Nucleus accumbens (tissue), 56 donors: ENCODE results near the gene TSPAN1.

Experiments used
- DNase-seq, 56 donors: peaks; one replicate each; lab custom pipeline; 2025; lab: John Stamatoyannopoulos, UW

TSPAN1 gene

DNA sequence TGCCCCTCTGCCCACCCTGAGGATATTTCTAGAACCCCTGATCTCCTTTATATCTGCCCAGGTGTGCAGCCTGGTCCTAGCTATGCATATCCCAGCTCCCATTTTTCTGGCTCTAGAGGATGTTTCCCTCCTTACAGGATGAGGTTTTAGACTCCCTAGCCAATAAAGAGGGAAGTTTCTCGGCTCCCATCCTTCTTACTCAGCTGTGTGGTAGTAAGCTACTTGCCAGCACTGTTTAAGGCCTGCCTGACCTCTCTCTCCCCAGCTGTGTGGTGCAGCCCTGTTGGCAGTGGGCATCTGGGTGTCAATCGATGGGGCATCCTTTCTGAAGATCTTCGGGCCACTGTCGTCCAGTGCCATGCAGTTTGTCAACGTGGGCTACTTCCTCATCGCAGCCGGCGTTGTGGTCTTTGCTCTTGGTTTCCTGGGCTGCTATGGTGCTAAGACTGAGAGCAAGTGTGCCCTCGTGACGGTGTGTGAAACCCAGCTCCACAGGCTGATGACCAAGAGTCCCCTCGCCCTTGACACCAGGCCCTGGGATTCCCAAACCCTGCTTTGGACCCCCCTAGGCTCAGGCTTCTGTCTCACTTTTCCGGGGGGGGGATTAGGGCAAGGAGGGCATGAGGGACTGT lies 9.2 kb downstream of the TSPAN1 start:
- peak in 1 of 56 donors; percentile 7 for DNase-seq

DNA sequence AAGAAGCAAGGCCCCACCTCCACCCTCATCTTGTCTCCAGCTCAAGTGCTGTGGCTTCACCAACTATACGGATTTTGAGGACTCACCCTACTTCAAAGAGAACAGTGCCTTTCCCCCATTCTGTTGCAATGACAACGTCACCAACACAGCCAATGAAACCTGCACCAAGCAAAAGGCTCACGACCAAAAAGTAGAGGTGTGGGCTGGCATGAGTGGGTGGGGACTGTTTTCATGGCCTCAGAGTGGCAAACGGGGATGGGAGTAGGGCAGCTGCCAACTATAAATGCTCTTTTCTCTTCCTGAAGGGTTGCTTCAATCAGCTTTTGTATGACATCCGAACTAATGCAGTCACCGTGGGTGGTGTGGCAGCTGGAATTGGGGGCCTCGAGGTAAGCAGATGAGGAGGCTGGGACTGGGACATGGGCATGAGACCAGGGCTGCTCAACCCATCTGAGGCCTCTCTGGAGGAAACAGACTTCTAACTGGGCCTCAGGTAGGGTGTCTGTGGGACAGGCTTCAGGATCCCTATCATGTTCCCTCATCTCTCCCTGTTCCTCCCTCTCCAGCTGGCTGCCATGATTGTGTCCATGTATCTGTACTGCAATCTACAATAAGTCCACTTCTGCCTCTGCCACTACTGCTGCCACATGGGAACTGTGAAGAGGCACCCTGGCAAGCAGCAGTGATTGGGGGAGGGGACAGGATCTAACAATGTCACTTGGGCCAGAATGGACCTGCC lies 10.2 kb downstream of the TSPAN1 start:
- DNase-seq: peak in 20 of 56 donors; percentile 13 to 58 (median 33)

DNA sequence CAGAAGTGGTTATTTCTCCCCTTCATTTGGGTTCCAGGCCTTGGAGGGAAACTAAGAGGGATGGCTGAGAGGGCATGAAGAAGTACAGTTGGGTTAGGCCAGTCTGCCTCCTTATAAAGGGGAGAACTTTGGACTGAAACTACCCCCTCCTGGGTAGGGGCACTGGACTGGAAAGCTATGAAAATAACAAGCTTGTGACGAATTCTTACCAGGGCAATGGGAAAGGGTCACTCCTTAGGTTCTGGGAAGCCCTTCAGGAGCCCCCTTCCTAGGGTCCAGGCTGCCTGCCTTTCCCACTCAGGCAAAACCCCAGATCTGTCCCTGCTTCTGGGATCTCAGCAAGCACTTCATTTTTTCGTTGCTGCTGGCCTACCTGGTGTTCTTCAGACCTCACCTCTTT lies 11.2 kb downstream of the TSPAN1 start:
- DNase-seq: no peak

DNA sequence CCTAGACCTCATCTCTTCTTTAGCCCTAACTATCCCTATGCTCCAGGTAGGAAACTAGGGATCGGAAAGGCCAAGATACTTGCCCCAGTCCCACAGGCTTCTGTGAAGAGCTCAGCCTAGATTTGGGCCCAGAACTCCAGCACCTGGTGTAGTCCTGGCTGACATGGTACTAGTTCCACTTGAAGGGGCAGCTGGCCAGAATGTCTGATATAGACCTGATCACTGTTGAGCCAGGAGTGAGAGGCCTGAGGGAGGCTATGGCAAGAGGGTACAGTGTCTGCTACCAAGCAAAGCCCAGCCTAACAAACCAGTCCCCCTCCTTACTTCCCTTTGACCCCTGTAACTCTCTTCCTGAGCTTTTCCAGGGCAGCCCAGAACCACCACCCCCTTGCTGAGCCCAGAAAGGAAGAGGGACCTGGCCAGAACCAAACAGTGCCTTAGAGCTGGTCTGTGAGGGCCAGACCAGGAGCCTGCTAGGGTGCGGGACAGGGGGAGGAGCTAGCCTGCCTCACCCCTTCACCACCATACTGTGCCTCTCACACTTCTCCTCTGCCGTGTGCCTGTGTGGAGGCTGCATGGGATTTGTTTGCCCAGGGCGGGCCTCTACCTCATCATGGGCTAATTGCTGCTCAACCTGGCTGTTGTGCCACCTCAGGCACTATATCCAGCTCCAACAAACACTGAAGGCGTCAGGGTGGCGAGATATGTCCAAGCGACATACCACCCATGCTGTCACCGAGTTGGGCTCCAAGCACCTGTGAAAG lies 12.4 kb downstream of the TSPAN1 start:
- DNase-seq: no peak

DNA sequence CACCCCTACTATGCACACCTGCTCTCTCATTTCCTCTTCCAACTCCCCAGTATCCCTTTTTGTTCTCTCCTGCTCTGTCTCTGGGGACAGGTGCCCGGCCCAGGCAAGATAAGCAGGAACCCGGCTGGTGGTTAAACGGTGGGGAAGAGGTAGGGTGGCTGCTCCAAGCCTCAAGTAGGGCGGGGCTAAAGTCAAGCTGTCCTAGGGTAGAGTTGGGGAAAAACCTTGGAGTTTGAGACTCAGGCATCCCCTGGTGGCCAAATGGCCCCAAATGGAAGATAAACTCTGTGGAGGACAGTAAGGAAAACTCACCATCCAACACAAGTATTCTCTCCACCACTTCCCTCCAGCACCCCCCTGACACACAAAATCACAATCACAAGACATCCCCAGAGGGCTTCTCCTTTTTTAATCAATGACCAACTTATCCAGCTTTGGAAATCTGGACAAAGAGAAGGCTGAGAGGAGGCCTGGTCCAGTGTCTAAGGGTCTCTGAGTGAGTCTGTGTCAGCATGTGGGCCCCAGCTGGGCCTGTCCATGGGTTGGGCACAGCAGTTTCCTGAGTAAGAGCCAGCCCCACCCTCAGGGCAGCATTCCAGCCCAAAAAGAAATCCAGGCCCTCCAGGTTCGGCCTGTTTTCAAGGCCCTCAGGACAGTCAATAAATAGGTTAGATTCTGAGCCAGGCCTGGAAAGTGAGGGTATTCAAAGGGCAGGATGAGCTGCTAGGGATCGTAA lies 13.6 kb downstream of the TSPAN1 start:
- no peak for DNase-seq

DNA sequence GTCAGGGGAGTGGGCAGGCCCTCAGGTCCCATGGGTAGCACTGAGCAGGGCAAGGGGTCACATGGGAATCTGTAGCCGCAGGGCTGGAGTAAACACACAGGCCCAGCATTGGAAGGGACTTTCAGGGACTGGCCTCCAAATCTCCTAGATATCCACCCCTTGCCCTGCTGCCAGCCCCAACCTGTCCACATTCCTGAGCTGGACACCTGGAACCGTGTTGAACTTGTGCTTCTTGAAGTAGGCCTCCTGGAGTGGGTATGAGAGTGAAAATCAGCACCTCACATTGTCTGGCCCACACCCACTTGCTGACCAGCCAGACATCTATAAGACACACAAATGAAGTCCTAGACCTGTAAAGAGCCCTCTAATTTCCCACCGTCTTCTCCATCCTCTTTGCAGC lies 15.7 kb downstream of the TSPAN1 start:
- no peak for DNase-seq

DNA sequence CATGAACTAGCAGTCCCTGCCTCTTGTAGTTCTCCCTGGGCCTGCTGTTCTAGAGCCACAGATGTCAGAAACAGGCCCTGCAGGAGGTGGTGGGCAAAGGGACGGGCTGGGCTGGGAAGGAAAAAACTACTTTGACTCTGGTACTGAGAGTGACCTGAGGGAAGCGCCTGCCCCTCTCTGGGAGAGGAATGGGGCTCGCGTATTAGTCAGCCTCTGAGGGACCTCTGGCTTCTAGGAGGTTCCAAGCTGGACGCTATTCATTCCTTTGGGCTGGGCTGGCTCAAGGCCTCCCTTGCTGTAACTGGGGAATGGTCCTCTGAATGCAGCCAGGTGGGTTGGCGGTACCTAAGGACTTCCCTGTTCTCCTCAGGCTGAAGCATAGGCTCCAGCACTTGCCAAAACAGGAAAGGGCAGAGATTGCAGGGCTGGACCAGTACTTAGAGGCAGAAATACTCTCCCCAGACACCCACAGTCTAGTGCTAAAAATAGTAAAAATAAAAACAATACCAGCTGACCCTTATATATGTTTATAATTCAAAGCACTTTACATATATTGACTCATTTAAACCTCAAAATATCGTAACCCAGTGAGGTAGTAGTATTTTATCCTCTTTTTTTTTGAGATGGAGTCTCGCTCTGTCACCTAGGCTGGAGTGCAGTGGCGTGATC lies 16.3 kb downstream of the TSPAN1 start:
- no peak for DNase-seq

DNA sequence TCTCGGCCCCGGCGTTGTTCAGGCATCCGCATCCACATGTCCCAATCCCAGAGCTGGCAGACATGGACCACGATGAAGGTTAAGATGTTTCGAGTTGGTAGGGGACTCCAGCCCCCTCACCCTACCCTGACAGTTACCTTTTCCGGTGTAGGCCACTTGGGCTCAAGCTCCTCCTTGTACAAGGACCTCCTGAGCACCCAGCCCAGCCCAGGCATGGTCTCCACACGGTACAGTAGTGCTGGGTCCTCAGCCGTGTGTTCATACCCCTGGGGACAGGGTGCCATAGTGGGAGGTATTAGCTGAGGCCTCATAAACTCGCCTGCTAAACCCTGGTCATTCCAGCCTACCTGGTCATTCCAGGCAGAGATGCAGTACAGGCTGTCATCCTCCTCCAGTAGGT lies 17.3 kb downstream of the TSPAN1 start:
- DNase-seq: no peak

DNA sequence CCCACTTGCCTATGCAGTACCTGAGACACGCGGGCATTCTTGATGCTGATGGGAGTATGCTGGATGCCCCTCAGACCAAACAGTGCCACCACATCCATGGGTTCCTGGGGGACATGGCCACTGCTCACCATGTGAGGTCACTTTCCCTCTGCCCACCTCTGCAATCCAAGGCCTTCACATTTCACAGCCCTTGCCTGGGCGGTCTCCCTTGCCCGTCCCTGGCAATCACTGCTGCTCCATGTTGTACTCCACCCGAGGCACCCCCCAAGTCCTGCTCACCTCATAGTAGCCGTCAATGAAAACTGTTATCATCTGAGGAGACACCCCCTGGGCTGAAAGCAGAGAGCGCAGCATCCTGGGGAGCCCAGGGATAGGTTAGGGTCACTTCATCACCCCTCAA lies 18.4 kb downstream of the TSPAN1 start:
- DNase-seq: no peak

DNA sequence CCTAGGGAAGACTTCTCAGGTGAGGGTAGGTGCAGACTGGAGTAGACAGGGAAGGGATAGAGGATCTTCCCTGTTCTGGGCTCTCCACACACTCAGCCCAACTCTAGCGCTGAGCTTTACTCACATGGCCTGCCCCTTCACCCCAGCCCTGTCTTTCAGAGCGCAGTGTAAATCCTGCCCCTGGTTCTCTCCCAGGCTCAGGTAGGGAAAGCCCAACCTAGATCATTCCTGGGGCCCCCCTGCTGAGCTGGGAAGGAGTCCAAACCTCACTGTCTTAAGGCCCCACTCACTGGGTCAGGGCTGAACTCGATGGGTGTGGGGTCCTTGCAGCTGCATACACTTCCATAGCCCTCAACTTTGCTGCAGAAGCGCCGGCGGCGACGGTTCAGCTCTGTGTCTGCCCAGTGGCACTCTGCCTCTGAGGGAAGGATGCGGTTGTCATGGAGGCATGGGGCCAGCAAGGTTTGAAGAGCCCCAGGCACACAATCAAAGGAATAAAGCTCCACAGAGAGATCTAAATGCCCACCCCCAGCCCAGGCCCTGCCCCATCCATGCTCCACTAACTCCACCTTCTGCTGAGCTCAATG lies 19.2 kb downstream of the TSPAN1 start:
- no peak for DNase-seq

DNA sequence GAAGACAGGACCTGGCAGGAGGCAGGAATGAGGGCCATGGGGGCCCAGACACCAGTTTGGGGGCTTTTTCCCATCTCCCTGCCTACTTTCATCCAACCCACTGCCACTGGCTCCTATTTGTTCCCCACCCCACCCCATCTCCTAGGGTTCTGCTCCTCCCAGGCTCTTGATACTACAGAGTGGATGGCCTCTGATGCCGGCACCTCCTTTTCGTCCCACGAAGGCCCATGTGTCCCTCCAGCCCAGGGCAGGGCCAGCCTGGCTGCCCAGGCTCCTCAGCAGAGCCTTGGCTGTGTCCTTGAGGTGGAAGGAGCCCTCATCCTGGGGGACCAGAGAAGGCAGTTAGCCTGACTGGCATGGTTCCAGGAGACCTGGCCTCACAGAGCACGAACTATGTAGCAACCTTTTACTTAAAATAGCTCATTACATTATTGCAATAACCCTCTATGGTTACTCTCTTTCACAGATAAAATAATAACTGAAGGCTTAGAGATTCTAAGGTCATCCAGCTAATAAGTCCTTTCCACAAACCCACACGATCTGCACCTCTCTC lies 19.8 kb downstream of the TSPAN1 start:
- DNase-seq: no peak

DNA sequence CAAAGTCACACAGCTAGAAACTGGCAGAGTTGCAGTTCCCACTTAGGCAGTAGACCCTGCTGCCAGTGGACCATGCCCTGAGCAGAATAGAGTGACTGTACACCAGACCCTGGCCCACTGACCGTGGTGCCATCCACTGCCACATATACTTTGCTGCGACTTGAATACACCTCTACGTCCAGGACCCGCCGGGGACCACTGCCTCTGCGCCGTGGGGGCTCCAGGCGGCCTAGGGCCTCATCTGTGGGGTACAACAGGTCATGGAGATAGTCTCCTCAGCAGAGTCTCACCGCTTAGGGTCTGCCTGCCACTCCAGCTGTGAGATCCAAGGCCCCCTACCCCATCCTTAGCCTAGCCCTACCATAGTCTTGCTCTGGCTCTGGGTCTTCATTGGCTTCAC lies 21.7 kb downstream of the TSPAN1 start:
- no peak for DNase-seq

DNA sequence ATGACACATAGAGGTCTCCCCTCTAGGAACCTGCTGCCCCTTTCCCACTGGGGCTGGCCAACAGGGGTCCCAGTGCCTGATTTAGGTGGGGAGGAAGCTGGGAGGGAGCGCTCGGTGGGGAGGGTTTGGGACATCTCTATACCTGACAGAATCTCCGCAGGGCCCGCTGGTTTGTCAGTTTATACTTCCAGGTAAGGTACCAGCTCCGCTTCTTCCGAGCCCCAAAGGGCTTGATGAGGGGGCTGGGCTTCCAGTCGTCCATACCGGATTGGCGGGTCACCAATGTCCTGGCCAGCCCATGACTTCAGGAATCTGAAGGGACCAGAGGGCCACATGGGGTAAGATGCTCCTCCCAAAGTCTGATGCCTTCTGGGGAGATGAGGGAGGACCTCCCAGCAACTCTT lies 22.7 kb downstream of the TSPAN1 start:
- peak in 1 of 56 donors; percentile 21 for DNase-seq

DNA sequence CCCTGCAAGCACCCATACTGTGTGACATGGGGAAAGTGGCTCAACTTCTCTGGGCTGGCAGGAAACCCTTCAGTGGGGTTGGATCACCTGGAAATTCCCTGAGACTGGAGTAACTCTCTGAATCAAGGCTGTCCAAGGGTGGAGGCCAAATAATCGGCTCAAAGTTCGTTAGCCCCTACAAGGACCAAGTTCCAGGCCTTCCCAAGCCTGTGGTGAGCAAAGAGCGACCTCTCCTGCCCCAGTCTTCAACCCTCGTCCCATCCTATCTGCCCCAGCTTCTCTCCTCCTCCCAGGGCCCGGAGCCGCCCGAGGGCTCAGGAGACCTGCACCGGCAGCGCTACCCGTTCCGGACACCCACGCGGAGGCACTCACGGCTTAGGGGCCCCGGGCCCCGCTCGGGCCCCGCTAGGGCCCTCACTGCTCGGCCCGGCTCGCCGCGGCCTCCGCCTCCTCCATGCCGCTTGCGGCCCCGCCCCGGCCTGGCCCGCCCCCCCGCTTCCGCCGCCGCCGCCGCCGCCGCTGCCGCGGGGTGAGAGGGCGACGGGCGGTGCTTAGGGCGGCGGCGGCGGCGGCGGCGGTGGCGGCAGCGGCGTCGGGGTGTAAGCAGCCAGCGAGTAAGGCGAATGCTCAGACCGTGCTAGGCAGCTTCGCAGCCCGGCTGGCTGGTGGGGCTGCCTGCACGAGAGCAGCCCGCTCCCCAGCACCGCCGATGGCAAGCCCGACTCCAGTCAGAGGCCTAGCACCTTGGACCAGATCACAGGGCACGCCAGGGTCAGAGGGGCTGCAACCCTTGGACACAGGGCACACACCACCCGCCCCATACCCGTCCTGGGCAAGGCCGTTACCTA lies 23.3 kb downstream of the TSPAN1 start, which contains the start of gene POMGNT1:
POMGNT1 (minus strand) TSS at position 471 of the 848 bp plus-strand sequence. CDS start 613 bp downstream, outside the sequence.
- DNase-seq: peak in 42 of 56 donors; percentile 24 to 81 (median 55)

DNA sequence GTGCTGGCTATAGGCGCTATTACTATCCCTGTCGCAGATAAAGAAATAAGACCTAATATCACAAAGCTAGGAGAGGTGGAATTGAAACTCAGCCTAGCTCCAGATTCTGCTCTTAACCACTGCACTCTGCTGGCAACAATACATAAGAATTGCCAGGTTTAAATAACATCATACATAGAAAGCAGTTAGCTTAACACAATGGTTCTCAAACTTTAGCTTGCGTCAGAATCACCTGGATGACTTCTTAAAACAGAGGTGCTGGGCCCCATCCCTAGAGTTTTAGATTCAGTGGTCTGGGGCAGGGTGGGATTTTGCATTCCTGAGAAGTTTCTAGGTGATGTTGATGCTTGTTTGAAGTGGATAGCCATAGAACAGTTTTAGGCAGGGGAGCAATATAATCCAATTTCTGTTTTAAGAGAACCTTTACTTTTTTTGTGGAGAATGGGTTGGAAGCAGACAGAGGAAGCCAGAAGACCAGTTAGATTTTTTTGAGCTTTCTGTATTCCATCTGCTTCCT lies 24.4 kb downstream of the TSPAN1 start:
- no peak for DNase-seq

DNA sequence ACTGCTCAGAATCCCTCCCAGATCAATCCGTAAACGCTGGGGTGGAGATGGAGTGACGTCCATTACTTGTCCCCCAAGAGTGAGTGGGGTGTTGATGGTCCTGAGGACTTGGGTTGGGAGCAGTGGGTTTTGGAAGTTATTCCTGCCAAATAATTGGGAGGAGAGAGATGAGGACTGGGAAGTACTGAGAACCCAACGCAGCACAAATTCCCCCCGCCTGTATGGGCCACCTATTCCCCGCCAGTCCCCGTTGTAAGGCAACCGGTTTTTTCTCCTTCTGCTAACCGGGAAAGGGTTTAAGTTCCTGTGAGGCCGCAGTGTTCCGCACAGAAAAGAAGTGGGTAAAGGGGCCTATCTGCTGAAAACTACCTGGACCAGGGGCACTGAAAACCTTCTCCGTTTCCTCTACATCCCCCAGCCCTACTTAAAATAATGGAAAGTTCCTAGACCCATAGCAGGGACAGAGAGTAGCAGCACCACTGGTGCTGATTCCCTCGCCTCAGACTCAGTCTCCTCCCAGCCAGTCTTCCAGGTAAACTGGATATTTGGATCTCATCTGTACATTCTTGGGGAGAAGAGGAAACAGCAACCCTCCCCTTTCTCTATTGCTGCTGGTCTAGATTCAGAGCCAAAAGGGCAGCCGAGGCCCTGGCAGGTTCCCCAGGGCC lies 29.0 kb downstream of the TSPAN1 start:
- DNase-seq: peak in 7 of 56 donors; percentile 10 to 61 (median 45)

DNA sequence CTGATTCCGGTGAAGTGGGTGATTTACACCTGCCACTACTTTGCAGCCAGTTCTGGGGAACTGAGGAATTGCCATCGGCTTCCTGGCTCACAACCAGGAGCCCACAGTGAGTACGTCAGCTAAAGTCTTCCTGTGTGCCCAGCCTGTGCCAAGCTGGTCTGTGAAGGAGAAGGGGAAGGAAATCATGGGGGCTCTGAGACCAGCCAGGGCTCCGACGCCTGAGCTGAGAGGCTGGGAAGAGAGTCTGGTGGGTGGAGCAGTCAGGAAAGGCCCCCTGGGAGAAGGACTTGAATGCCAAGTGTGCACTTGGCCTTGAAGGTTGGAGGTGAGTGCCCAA lies 29.5 kb downstream of the TSPAN1 start:
- peak in 24 of 56 donors; percentile 15 to 54 (median 30) for DNase-seq

DNA sequence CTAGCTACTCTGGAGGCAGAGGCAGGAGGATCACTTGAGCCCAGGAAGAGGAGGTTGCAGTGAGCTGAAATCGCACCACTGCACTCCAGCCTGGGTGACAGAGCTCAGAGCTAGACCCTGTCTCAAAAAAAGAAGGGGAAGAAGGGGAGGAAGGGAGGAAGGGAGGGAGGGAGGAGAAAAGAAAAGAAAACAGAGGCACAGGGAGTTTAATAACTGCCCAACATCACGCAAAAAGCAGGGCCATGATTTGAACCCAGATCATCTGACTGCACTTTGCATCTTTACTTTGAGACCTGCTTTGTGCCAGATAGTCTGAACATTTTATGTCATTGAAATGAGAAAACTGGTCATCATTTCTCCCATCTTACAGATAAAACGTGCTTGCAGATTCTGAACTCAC lies 30.3 kb downstream of the TSPAN1 start:
- no peak for DNase-seq
